ENCODE data around the gene PRPF19.

PRPF19 gene

DNA sequence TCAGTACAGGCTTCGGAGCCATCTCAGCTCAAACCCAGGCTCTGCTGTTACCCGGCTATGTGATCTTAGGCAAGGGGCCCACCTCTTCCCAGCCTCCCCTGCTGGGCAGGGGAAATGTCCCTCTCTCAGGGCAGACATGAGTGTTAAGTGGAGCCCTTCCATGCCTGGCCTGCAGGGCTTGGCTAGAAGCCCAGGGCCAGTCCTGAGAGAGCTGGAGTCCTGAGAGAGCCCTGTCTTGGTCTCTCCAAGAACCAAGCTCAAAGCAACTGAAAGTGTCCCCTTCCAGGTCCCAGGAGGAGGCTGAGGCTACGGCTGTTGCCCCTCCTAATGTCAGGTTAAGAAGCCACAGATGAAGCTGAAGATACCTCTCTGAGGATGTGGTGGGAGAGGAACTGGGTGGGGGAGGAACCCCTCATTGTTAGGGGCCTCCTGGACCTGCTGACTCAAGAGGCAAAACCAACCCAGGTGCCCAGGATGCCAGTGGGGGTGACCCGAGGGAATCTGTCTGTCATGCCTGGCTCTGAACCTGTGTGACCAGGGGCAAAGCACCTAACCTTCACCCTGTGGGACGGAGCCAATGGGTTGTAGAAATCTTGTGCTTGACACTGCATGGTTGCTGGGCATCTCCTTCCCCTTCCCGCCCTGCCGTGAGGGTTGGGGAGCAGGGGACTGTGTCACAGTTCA is 34.9 kb downstream of the PRPF19 start:
- no peaks in the 10 kb centered on the region for H3K9me3 ChIP-seq (ENCODE audit: insufficient read depth, low read length)
- no peak for TF ChIP-seq ZNF274 (IDR thresholded peaks at IDR 0.05; ENCODE audit: low read depth, low read length)
- TF ChIP-seq YY1 (IDR thresholded peaks at IDR 0.05; ENCODE audit: insufficient read depth, insufficient read length) = no peak
- TF ChIP-seq SUZ12 (IDR thresholded peaks at IDR 0.05; ENCODE audit: extremely low read depth, insufficient read depth, insufficient read length) = no peak
- no peaks in the 10 kb centered on the region for H3K27me3 ChIP-seq (ENCODE audit: insufficient read depth, insufficient read length)
- H3K4me3 ChIP-seq (ENCODE audit: insufficient read length, low read depth) = no peak overlapping the region
- no peak overlapping the region for H3K9ac ChIP-seq (ENCODE audit: insufficient read length, low read depth)
- peaks cover 21% of the 10 kb centered on the region for H3K4me1 ChIP-seq (ENCODE audit: insufficient read depth, insufficient read length)
- H3K36me3 ChIP-seq (ENCODE audit: insufficient read depth, insufficient read length, low read length) = peaks cover 14% of the 10 kb centered on the region
- DNase-seq (ENCODE audit: low read depth, low spot score) = no peak

DNA sequence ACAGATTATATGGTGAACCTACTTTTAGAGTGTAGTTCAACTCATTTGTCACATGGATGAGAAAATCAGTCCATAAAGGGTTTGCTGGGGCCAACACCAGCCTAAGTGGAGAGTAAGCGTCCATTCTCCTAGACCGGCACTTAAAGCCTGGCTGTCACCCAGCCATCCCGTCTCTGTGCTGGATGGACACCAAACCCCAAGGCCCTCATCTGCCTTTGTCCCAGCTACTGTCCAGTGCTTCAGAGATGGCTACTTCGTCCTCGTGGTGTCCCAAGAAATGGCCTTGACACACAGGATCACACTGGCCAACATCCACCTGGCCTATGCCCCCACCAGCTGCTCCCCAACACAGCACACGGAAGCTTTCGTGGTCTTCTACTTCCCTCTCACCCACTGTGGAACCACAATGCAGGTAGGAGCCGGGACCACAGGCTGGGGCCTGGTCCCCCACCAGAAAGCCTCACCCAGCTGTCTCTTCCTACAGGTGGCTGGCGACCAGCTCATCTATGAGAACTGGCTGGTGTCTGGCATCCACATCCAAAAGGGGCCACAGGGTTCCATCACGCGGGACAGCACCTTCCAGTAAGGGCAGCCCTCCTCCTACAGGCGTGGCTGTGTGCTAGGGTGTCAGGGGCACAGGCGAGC is 35.5 kb downstream of the PRPF19 start:
- DNase-seq (ENCODE audit: low read depth, low spot score) = no peak
- peaks cover 11% of the 10 kb centered on the region for H3K36me3 ChIP-seq (ENCODE audit: insufficient read depth, insufficient read length, low read length)
- H3K4me1 ChIP-seq (ENCODE audit: insufficient read depth, insufficient read length) = peaks cover 21% of the 10 kb centered on the region
- H3K27me3 ChIP-seq (ENCODE audit: insufficient read depth, insufficient read length) = no peaks in the 10 kb centered on the region
- H3K9me3 ChIP-seq (ENCODE audit: insufficient read depth, low read length) = no peaks in the 10 kb centered on the region
- no peak overlapping the region for H3K9ac ChIP-seq (ENCODE audit: insufficient read length, low read depth)
- TF ChIP-seq YY1 (IDR thresholded peaks at IDR 0.05; ENCODE audit: insufficient read depth, insufficient read length) (no peak), SUZ12 (IDR thresholded peaks at IDR 0.05; ENCODE audit: extremely low read depth, insufficient read depth, insufficient read length) (no peak), ZNF274 (IDR thresholded peaks at IDR 0.05; ENCODE audit: low read depth, low read length) (no peak)
- no peak overlapping the region for H3K4me3 ChIP-seq (ENCODE audit: insufficient read length, low read depth)

DNA sequence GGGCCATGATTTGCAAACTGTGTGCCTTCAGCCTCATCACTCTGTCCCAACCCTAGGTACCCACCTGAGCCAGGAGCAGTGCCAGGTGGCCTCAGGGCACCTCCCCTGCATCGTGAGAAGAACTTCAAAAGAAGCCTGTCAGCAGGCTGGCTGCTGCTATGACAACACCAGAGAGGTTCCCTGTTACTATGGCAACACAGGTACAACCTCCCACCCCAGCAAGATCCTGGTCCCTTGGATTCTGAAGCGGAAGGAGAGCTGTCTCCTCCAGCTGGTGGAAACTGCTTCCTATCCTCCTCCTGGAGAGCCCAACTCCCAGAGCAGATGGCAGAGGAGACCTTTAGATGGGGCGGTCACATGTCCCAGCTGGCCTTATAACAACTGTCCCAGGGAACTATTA is 36.1 kb downstream of the PRPF19 start:
- no peak overlapping the region for H3K4me3 ChIP-seq (ENCODE audit: insufficient read length, low read depth)
- H3K4me1 ChIP-seq (ENCODE audit: insufficient read depth, insufficient read length) = peaks cover 21% of the 10 kb centered on the region
- no peak overlapping the region for H3K9ac ChIP-seq (ENCODE audit: insufficient read length, low read depth)
- no peaks in the 10 kb centered on the region for H3K9me3 ChIP-seq (ENCODE audit: insufficient read depth, low read length)
- peaks cover 8% of the 10 kb centered on the region for H3K36me3 ChIP-seq (ENCODE audit: insufficient read depth, insufficient read length, low read length)
- TF ChIP-seq YY1 (IDR thresholded peaks at IDR 0.05; ENCODE audit: insufficient read depth, insufficient read length) = no peak
- no peak for TF ChIP-seq ZNF274 (IDR thresholded peaks at IDR 0.05; ENCODE audit: low read depth, low read length)
- no peak for TF ChIP-seq SUZ12 (IDR thresholded peaks at IDR 0.05; ENCODE audit: extremely low read depth, insufficient read depth, insufficient read length)
- no peaks in the 10 kb centered on the region for H3K27me3 ChIP-seq (ENCODE audit: insufficient read depth, insufficient read length)
- no peak for DNase-seq (ENCODE audit: low read depth, low spot score)

DNA sequence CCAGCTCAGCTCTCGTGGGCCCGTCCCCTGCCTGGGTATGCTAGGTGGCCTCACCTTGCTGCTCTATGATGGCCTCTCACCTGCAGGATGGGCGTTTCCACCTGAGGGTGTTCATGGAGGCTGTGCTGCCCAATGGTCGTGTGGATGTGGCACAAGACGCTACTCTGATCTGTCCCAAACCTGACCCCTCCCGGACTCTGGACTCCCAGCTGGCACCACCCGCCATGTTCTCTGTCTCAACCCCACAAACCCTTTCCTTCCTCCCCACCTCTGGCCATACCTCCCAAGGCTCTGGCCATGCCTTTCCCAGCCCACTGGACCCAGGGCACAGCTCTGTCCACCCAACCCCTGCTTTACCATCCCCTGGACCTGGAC is 36.9 kb downstream of the PRPF19 start:
- TF ChIP-seq ZNF274 (IDR thresholded peaks at IDR 0.05; ENCODE audit: low read depth, low read length) (no peak), SUZ12 (IDR thresholded peaks at IDR 0.05; ENCODE audit: extremely low read depth, insufficient read depth, insufficient read length) (no peak), YY1 (IDR thresholded peaks at IDR 0.05; ENCODE audit: insufficient read depth, insufficient read length) (no peak)
- no peak for DNase-seq (ENCODE audit: low read depth, low spot score)
- Histone ChIP-seq H3K9ac (ENCODE audit: insufficient read length, low read depth) (no peak overlapping the region), H3K9me3 (ENCODE audit: insufficient read depth, low read length) (no peaks in the 10 kb centered on the region), H3K4me3 (ENCODE audit: insufficient read length, low read depth) (no peak overlapping the region), H3K4me1 (ENCODE audit: insufficient read depth, insufficient read length) (peaks cover 18% of the 10 kb centered on the region), H3K27me3 (ENCODE audit: insufficient read depth, insufficient read length) (no peaks in the 10 kb centered on the region), H3K36me3 (ENCODE audit: insufficient read depth, insufficient read length, low read length) (no peaks in the 10 kb centered on the region)

DNA sequence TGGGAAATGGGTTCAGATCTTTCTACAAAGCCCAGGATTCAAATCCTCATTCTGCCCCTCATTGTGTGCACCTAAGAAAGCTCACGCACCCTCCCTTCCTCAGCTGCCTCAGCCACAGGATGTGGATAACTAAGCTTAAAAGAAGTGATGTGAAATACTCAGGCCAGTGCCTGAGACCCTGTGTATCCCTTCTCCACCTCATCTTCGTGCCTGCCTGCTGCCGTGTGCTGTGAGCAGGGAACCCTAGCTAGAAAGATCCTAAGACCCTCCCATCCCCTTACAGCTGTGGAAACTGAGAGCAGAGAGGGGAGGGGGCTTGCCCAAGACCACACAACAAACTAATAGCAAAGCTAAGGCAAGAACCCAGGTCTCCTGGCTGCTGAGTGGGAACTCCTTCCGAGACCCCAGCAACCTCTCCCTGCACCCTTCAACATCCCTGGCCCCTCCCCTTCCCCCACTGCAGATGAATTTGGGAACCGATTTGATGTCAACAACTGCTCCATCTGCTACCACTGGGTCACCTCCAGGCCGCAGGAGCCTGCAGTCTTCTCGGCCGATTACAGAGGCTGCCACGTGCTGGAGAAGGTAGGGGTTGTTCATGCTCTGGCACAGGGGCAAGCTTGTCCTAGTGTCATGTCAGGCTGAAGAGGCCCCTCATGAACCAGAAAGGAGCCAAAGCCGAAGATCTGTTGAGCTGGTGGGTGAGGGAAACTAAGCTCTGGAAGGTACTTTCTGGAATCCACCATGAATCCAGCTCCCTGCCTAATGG is 37.5 kb downstream of the PRPF19 start:
- H3K9ac ChIP-seq (ENCODE audit: insufficient read length, low read depth) = no peak overlapping the region

DNA sequence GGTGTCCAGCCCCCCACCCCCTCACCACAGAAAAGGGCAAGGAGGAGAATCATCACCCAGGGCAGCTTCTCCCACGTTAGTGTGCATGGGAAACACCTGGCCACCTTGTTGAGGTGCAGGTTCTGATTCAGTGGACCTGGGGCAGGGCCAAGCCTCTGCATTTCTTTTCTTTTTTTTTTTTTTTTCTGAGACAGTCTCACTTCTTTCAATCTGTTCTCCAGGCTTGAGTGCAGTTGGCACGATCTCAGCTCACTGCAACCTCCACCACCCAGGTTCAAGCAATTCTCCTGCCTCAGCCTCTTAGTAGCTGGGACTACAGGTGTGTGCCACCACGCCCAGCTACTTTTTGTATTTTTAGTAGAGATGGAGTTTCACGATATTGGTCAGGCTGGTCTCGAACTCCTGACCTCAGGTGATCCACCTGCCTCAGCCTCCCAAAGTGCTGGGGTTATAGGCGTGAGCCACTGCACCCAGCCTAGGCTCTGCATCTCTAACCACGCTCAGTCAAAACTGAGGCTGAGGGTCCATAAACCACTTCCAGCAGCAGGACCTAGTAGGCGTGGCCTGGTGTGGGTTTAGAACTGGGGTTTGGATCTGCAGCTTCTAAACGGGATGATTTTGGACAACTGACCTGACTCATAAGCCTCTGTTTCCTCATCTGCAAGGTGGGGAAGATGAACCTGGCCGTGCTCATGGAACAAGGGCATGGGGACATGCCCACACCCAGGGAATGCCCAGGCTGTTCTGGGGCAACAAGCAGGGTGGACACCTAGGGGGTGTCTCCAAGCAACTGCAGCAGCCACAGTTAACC is 38.3 kb downstream of the PRPF19 start:
- peaks cover 17% of the 10 kb centered on the region for H3K4me1 ChIP-seq (ENCODE audit: insufficient read depth, insufficient read length)

More for the DNA sequence above, 37.5 kb downstream of the PRPF19 start:
- DNase-seq (ENCODE audit: low read depth, low spot score) = no peak
- TF ChIP-seq SUZ12 (IDR thresholded peaks at IDR 0.05; ENCODE audit: extremely low read depth, insufficient read depth, insufficient read length) = no peak
- no peak for TF ChIP-seq ZNF274 (IDR thresholded peaks at IDR 0.05; ENCODE audit: low read depth, low read length)
- TF ChIP-seq YY1 (IDR thresholded peaks at IDR 0.05; ENCODE audit: insufficient read depth, insufficient read length) = no peak
- H3K9me3 ChIP-seq (ENCODE audit: insufficient read depth, low read length) = no peaks in the 10 kb centered on the region
- H3K36me3 ChIP-seq (ENCODE audit: insufficient read depth, insufficient read length, low read length) = no peaks in the 10 kb centered on the region
- H3K27me3 ChIP-seq (ENCODE audit: insufficient read depth, insufficient read length) = no peaks in the 10 kb centered on the region
- H3K4me3 ChIP-seq (ENCODE audit: insufficient read length, low read depth) = no peak overlapping the region
- peaks cover 15% of the 10 kb centered on the region for H3K4me1 ChIP-seq (ENCODE audit: insufficient read depth, insufficient read length)

More for the DNA sequence above, 38.3 kb downstream of the PRPF19 start:
- TF ChIP-seq ZNF274 (IDR thresholded peaks at IDR 0.05; ENCODE audit: low read depth, low read length) (no peak), SUZ12 (IDR thresholded peaks at IDR 0.05; ENCODE audit: extremely low read depth, insufficient read depth, insufficient read length) (no peak)
- Histone ChIP-seq H3K9me3 (ENCODE audit: insufficient read depth, low read length) (no peaks in the 10 kb centered on the region), H3K9ac (ENCODE audit: insufficient read length, low read depth) (no peak overlapping the region), H3K36me3 (ENCODE audit: insufficient read depth, insufficient read length, low read length) (no peaks in the 10 kb centered on the region), H3K4me3 (ENCODE audit: insufficient read length, low read depth) (no peak overlapping the region), H3K27me3 (ENCODE audit: insufficient read depth, insufficient read length) (no peaks in the 10 kb centered on the region)
- DNase-seq (ENCODE audit: low read depth, low spot score) = no peak

All from NT2/D1 (cell line).